HG02981 (cell line): ENCODE results near the gene ARID4B.
"Not testable (repeated sequence)": the region's sequence is repeated elsewhere in the genome, so short reads cannot be mapped to it uniquely, and the experiment has no call there.

Experiments
- ATAC-seq: cut with Tn5 transposase; IDR thresholded peaks from one replicate; pipeline ENCODE4 v1.9.1; 2021; ENCODE audit warnings: mild to moderate bottlenecking, moderate library complexity; ENCODE audit not compliant: unreplicated experiment

Gene ARID4B

GRCh38 chr1:235327559-235328270 is at the start of gene ARID4B:
Gene ARID4B (minus strand): TSS chr1:235328179. CDS start chr1:235326919, 1,260 bp downstream.
- peak; percentile 1 for ATAC-seq

DNA sequence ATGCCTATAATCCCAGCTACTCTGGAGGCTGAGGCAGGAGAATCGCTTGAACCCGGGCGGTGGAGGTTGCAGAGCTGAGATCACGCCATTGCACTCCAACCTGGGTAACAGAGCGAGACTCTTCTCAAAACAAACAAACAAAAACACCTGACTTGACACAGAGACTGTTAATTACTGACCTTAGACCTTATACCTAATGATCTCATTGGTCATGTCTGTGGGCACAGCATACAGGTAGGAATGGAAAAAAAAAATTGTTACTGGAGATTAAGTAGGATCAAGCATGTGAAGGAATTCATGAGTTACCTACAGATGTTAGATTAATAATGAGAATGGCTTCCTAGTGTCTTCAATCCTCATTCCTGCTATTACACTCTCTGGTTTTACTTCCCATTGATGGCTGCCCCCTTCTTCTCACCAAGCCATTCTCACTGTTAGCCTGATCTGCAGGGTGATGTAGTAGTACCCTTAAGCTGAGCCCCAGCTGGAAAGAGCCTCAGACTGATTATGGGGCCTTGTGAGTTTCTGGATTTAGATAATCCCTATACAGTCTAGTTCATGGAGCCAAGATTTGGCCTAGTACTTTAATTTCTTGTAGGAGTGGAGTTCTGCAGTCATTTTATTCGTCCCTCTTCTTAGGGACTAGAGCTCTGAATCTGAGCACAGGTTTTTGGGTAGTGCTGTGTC is 48.1 kb upstream of the ARID4B start:
- ATAC-seq: no peak

GRCh38 chr1:235369802-235370201 is 41.8 kb upstream of the ARID4B start:
- no peak for ATAC-seq

- ATAC-seq: no peak
Observed at GRCh38 chr1:235368428-235368827, 40.4 kb upstream of the ARID4B start.

DNA sequence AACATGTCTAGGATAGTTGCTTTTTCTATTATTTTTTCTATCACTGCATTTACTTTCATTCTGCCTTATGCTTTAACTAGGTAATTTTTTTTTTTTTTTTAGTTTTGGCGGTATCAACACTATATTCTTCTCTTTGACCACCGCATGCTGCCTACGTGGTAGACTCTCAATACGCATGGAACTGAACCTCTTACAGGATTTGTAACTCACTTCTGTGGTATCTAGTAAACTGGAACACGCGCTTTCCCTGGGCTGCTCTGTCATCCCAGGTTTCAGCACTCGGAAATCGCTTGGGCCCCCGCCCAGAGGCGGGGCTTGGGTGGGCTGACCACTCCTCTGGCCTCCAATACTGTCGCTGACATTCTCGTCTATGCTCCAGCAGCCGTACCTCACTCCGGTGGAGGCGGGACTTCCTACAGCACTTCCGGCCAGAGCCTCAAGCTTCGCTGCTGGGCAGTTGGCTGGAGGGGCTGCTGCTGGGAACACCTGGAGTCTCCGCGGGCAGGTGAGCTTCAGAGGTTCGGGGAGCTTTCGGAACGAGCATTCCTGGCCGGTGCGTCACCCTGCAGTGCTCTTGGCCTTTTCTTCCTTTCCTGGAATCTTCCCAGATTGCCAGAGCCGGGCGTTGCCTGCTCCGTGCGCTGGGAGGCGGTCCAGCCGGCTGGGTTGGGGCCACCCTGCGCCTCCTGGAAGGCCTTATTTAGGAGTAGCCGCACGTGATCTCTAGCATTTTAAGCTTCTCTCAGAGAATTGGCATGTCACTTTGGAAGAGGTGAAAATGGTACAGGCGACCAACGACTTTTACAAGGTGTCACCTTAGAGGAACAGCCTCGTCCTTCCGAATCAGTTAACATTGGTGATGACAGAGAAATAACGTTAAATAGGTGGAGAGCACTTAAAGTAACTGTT is 39.3 kb upstream of the ARID4B start, which contains the start of gene TBCE:
Gene TBCE, plus strand, starts transcription at position 428 of the 909 bp plus-strand sequence. CDS start 12,623 bp downstream, outside the sequence.
- peak; percentile 100 for ATAC-seq

GRCh38 chr1:235366286-235366685 is 38.3 kb upstream of the ARID4B start:
- ATAC-seq: no peak

- ATAC-seq: not testable (repeated sequence)
Observed at GRCh38 chr1:235364189-235364588, 36.2 kb upstream of the ARID4B start.

GRCh38 chr1:235358899-235359298 is 30.9 kb upstream of the ARID4B start:
- ATAC-seq: no peak

- no peak for ATAC-seq
Observed at GRCh38 chr1:235357485-235358373, 29.8 kb upstream of the ARID4B start.

DNA sequence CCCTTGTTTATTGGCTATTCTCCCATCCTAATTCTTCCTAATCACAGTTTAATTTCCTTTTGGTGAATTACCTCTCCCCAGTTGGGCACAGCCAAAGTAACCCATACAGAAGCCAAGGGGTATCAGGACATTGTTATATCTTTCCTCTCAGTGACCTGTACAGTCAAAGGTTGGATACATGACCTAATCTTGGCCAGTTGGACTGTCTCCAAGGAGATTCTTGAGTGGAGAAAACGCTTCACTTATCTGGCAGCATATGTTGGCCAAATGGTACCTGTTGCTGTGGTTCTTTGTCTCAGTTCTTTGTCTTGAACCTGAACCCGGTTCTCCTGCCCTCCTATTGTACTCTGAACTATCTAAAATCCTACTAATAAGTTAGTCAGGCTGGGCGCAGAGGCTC is 23.9 kb upstream of the ARID4B start:
- ATAC-seq: no peak

DNA sequence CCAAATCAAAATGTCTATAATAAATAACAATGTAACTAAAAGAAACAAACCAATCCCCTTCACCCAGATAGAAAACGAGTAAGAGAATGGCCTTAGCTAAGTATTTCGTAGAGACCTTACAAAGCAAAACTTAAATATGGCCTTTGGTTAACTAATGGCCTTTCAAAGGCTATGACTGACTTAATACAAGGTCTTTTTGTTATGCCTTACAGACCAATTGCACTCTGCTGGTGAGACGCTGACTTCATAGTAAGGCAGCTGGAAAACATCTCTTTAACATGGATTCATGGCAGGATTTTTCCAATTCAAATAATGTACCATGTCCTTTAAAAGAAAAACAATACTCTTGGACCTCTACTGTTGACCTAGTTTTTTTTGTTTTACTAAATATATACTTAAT is 23.5 kb upstream of the ARID4B start:
- ATAC-seq: no peak

DNA sequence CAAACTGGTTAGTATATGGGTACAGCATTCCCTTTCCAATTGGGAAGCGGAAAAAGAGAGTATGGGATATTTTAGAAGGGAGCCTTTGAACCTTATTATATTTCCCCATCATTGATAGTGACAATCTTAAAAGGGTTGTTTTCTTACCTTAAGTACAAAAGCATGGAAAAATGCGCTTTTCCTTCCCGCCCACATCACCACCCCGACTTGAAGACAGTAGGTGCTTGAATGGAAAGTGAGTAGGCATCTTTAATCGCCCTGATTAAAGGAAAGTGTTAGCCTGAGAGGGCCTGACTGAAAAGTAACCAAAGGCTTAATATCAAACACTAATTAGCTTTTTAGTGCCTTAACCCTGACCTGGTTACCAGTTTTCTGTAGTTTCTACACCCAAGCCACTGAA is 15.7 kb upstream of the ARID4B start:
- no peak for ATAC-seq

DNA sequence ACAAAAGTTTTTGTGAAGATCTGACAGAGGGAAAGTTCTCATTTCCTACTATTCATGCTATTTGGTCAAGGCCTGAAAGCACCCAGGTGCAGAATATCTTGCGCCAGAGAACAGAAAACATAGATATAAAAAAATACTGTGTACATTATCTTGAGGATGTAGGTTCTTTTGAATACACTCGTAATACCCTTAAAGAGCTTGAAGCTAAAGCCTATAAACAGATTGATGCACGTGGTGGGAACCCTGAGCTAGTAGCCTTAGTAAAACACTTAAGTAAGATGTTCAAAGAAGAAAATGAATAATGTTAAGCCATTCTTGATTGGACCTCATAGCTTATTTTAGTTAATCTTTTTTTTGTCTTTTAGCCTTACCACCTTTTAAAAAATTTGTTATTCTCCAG is 14.5 kb upstream of the ARID4B start:
- no peak for ATAC-seq

GRCh38 chr1:235342039-235342438 is 14.1 kb upstream of the ARID4B start:
- ATAC-seq: no peak

DNA sequence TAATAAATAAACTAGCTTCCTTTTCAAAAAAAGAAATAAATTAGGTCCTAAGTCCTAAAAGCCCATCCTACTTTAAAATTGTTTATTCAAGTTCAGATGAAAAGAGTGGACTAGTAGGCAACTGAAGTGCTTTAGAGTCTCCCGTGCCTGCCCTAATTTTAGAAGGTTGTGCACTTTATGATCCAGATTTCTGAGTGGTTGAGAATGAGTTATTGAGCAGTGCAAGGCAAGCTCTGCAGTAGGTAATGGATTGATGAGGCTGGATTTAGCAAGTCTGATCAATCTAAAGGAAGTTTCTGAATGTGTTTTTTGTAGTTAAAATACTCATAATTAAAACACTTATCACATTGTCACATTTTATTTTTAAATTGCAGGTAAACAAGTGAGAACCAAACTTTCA is 13.4 kb upstream of the ARID4B start:
- no peak for ATAC-seq

DNA sequence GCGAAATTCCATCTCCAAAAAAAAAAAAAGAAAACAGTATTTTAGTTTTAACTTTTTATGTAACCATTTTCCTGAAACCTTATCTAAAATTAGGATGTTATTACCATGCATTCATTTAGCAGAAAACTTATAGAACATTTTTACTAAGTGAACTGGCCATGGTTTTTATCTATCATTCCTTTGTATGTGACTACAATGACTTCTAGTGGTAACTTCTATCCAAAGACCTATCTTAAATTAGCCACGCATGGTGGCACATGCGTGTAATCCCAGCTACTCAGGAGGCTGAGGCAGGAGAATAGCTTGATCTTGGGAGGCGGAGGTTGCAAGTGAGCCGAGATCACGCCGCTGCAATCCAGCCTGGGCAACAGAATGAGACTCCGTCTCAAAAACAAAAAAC is 11.8 kb upstream of the ARID4B start:
- ATAC-seq: no peak

DNA sequence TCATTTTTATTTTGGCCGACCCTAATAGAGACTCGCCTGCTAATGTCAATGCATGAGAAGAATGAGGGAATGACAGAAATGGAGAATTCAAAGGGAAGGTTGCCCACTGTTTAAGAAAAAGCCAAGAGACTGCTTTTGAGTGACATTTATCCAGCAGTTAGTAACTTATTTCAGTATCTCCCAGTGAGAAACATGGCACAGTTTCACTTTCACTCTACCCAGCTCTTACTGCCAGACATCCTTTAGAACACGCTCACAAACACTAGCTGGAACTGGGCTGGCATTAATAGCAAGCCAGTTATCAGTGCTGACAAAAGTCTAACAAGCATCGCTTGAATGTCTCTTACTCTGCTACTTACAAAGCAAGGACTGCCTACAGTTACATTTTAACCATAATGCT is 8.9 kb upstream of the ARID4B start:
- ATAC-seq: no peak

DNA sequence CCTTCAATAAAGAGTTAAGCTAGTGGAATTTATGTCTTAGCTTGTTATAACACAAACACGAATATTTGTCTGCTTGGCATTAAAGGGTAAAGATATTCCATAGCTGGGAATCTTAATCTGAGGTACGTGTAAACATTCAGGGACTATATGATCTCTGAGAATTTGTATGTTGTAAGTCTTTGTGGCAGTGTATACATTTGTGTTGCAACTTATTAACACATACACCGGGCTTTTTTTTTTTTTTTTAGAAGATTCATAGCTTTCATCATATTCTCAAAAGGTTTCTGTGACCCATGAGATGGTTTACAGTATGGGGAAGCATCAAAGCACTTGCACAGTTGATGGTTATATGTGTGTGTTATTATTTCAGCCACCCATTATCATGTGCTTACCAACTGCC is 3.4 kb upstream of the ARID4B start:
- no peak for ATAC-seq

DNA sequence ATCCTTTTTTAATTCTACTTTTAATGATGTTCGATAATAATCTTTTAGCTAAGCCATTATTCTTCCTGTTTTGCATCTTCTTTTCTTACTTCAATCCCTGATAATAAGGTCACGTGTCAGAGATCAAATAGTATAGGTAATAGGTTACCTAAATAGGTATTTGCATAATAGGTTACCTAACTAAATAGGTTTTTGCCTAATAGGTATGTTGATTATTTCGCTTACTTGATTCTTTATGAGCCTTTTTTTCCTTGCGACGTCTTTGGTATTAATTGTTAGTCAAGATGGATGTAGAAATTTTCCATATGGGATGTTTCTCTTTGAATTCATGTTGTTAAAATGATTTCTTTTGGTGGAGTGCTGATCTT is 2.9 kb upstream of the ARID4B start:
- no peak for ATAC-seq

GRCh38 chr1:235329139-235329902 is 1.3 kb upstream of the ARID4B start:
- ATAC-seq: peak; percentile 22
